H1 (cell line): ENCODE data around the gene CDC5L. TPM values are rescaled to one million over a fixed set of nuclear protein-coding genes. Genes with fewer than 3 reads are reported as not detected.

Experiments used
- CTCF ChIA-PET: fragments of 300-600 bp; sonication (Branson Sonifier 250); formaldehyde crosslinking; loops from one replicate; lab custom pipeline; 2021; ENCODE audit not compliant: partially characterized antibody; lab: Charles Lee
- POLR2A ChIA-PET: fragments of 300-600 bp; sonication (Branson Sonifier 250); formaldehyde crosslinking; loops from one replicate; lab custom pipeline; 2021; ENCODE audit warnings: inconsistent platforms; ENCODE audit not compliant: partially characterized antibody; lab: Charles Lee
- DNase-seq, 2 experiments: peaks; one replicate each; pipeline versions ENCODE4 v3.0.0 to v3.0.0-alpha.2; 2010 to 2022; ENCODE audit warnings: low spot score in 2 of 2, low read depth in 1 of 2, mixed read lengths in 1 of 2
- FAIRE-seq: peaks from 2 replicates; lab custom pipeline; 2011; peaks lifted over from hg19 to GRCh38; lab: Jason Lieb, UNC
- H2AFZ ChIP-seq: 2 replicates; pipeline ENCODE4 v1.8.1; 2012; ENCODE audit warnings: low read length, inconsistent platforms
- H2AK5ac ChIP-seq: 2 replicates; pipeline ENCODE4 v1.6.1; 2013; ENCODE audit warnings: low read depth, low read length
- H2BK120ac ChIP-seq: replicated peaks from 2 replicates; pipeline ENCODE3; 2013; ENCODE audit warnings: low read depth, low read length, inconsistent platforms
- H2BK12ac ChIP-seq: 2 replicates; pipeline ENCODE4 v1.6.1; 2013; ENCODE audit warnings: low read depth, low read length
- H2BK15ac ChIP-seq: 2 replicates; pipeline ENCODE4 v1.6.1; 2013; ENCODE audit warnings: low read length
- H2BK20ac ChIP-seq: 2 replicates; pipeline ENCODE4 v1.6.1; 2013; ENCODE audit warnings: low read length
- H2BK5ac ChIP-seq: 2 replicates; pipeline ENCODE4 v1.6.1; 2013; ENCODE audit warnings: low read depth, low read length
- H3K14ac ChIP-seq: 2 replicates; pipeline ENCODE4 v1.6.1; 2013; ENCODE audit warnings: inconsistent platforms; ENCODE audit not compliant: insufficient read length
- H3K18ac ChIP-seq: 2 replicates; pipeline ENCODE4 v1.6.1; 2013; ENCODE audit warnings: low read length; ENCODE audit errors: extremely low read depth
- H3K23ac ChIP-seq: 2 replicates; pipeline ENCODE4 v1.6.1; 2013; ENCODE audit warnings: inconsistent platforms; ENCODE audit not compliant: insufficient read length
- H3K23me2 ChIP-seq: 2 replicates; pipeline ENCODE4 v1.6.1; 2013; ENCODE audit warnings: low read depth, low read length
- H3K27ac ChIP-seq: 2 replicates; pipeline ENCODE4 v1.6.1; 2011; ENCODE audit warnings: low read depth, low read length, inconsistent platforms
- H3K27me3 ChIP-seq, 4 experiments: replicated peaks in 1 of 4; 1 replicate in 1 of 4; 2 replicates in 3 of 4; pipeline versions ENCODE4 v1.6.1 to v1.8.1; 2011 to 2013; ENCODE audit warnings: low read length in 3 of 4, mild to moderate bottlenecking in 3 of 4, inconsistent platforms in 2 of 4, mixed read lengths in 2 of 4, moderate library complexity in 1 of 4; ENCODE audit not compliant: control insufficient read depth in 3 of 4, insufficient read depth in 3 of 4; ENCODE audit errors: extremely low read depth in 1 of 4
- H3K36me3 ChIP-seq, 4 experiments: 2 replicates each; pipeline versions ENCODE4 v1.6.1 to v1.8.1; 2011 to 2013; ENCODE audit warnings: mild to moderate bottlenecking in 4 of 4, low read length in 3 of 4, moderate library complexity in 2 of 4, control low read depth in 1 of 4, inconsistent platforms in 1 of 4; ENCODE audit not compliant: insufficient read depth in 4 of 4, control insufficient read depth in 2 of 4
- H3K4ac ChIP-seq: replicated peaks from 2 replicates; pipeline ENCODE3; 2013; ENCODE audit warnings: low read length, low read depth, mixed read lengths, inconsistent platforms; ENCODE audit not compliant: insufficient read length
- H3K4me1 ChIP-seq, 4 experiments: replicated peaks in 1 of 4; 1 replicate in 1 of 4; 2 replicates in 3 of 4; pipeline versions ENCODE4 v1.6.1 to v1.8.1; 2011 to 2013; ENCODE audit warnings: low read length in 3 of 4, inconsistent platforms in 2 of 4, mixed read lengths in 1 of 4; ENCODE audit not compliant: insufficient read depth in 4 of 4, control insufficient read depth in 3 of 4
- H3K4me2 ChIP-seq, 2 experiments: 2 replicates each; pipeline versions ENCODE4 v1.6.1 to v1.8.1; 2011 to 2013; ENCODE audit warnings: low read depth in 2 of 2, low read length in 2 of 2, control low read depth in 1 of 2, inconsistent platforms in 1 of 2, mild to moderate bottlenecking in 1 of 2; ENCODE audit not compliant: insufficient read depth in 1 of 2
- H3K4me3 ChIP-seq, 4 experiments: fragments of 200-600, 300-600 bp in 1 of 4; sonication (generic), shearing (Covaris generic), sonication (Bioruptor Twin) in 1 of 4; 2 replicates each; pipeline versions ENCODE4 v1.5.1 to v1.8.1; 2011 to 2016; ENCODE audit warnings: low read length in 4 of 4, low read depth in 3 of 4, control low read depth in 2 of 4, inconsistent platforms in 2 of 4, mild to moderate bottlenecking in 2 of 4, mixed read lengths in 1 of 4, moderate library complexity in 1 of 4; ENCODE audit not compliant: insufficient read depth in 2 of 4; ENCODE audit errors: extremely low read depth in 1 of 4
- H3K56ac ChIP-seq: replicated peaks from 2 replicates; pipeline ENCODE3; 2013; ENCODE audit warnings: low read depth, mild to moderate bottlenecking, mixed read lengths, low read length, inconsistent platforms; ENCODE audit not compliant: insufficient read length
- H3K79me1 ChIP-seq: 2 replicates; pipeline ENCODE4 v1.6.1; 2013; ENCODE audit warnings: low read depth, low read length, control low read depth
- H3K79me2 ChIP-seq, 2 experiments: 2 replicates each; pipeline versions ENCODE4 v1.6.1 to v1.8.1; 2012 to 2013; ENCODE audit warnings: low read length in 2 of 2, mild to moderate bottlenecking in 2 of 2, inconsistent platforms in 1 of 2; ENCODE audit not compliant: insufficient read depth in 2 of 2, control insufficient read depth in 1 of 2
- H3K9ac ChIP-seq, 4 experiments: replicated peaks in 1 of 4; 1 replicate in 1 of 4; 2 replicates in 3 of 4; pipeline versions ENCODE4 v1.6.1 to v1.8.1; 2011 to 2013; ENCODE audit warnings: low read depth in 3 of 4, low read length in 3 of 4, control low read depth in 2 of 4, mild to moderate bottlenecking in 2 of 4, moderate library complexity in 2 of 4, inconsistent platforms in 1 of 4; ENCODE audit errors: extremely low read depth in 1 of 4
- H3K9me3 ChIP-seq, 2 experiments: 2 replicates each; pipeline versions ENCODE4 v1.6.1 to v1.8.1; 2012 to 2013; ENCODE audit warnings: mild to moderate bottlenecking in 2 of 2, moderate library complexity in 2 of 2, control low read depth in 1 of 2, inconsistent platforms in 1 of 2, low read depth in 1 of 2, low read length in 1 of 2, mixed read lengths in 1 of 2; ENCODE audit not compliant: insufficient read depth in 2 of 2
- H4K20me1 ChIP-seq, 2 experiments: replicated peaks in 1 of 2; 2 replicates each; pipeline versions ENCODE3 to v1.8.1; 2011 to 2013; ENCODE audit warnings: inconsistent platforms in 2 of 2, low read length in 2 of 2, mild to moderate bottlenecking in 1 of 2; ENCODE audit not compliant: insufficient read depth in 2 of 2, control insufficient read depth in 1 of 2
- H4K5ac ChIP-seq: 2 replicates; pipeline ENCODE4 v1.6.1; 2013; ENCODE audit warnings: low read length, low read depth, mixed read lengths, inconsistent platforms; ENCODE audit not compliant: insufficient read length
- H4K8ac ChIP-seq: 2 replicates; pipeline ENCODE4 v1.8.0; 2013; ENCODE audit warnings: mild to moderate bottlenecking, moderate library complexity, low read length, inconsistent platforms; ENCODE audit not compliant: insufficient read depth; ENCODE audit errors: extremely low read depth
- H4K91ac ChIP-seq: replicated peaks from 2 replicates; pipeline ENCODE3; 2013; ENCODE audit warnings: low read length, mixed read lengths, inconsistent platforms; ENCODE audit not compliant: insufficient read length
- ATF2 ChIP-seq: IDR thresholded peaks from 2 replicates; pipeline ENCODE4 v1.6.1; 2012; ENCODE audit warnings: low read length, inconsistent platforms
- POLR2A ChIP-seq, 2 experiments: IDR thresholded peaks; 1 replicate in 1 of 2; 2 replicates in 1 of 2; pipeline ENCODE4 v1.6.1; 2011; ENCODE audit warnings: low read depth in 2 of 2, low read length in 2 of 2, mild to moderate bottlenecking in 2 of 2; ENCODE audit errors: control extremely low read depth in 1 of 2
- POU5F1 ChIP-seq: IDR thresholded peaks from 2 replicates; pipeline ENCODE4 v1.6.1; 2011; ENCODE audit warnings: low read depth, mild to moderate bottlenecking, low read length, moderate library complexity
- RNF2 ChIP-seq: fragments of 200-900, 300-1000 bp; sonication (generic); IDR thresholded peaks from 2 replicates; pipeline ENCODE4 v1.7.1; 2016; ENCODE audit warnings: borderline replicate concordance, low read depth, mild to moderate bottlenecking, antibody characterized with exemption, low read length; ENCODE audit not compliant: poor library complexity, severe bottlenecking; ENCODE audit errors: missing control alignments
- WGBS, 2 experiments: shearing (Covaris generic) in 1 of 2; methylation state at CpG; one replicate each; pipeline versions ENCODE4 v1.1.6 to v1.1.7; 2013 to 2015; ENCODE audit warnings: low lambda C conversion rate in 2 of 2, mixed read lengths in 2 of 2, inconsistent platforms in 1 of 2, low coverage in 1 of 2, missing lambda C conversion rate in 1 of 2; ENCODE audit not compliant: insufficient replicate concordance in 2 of 2, insufficient coverage in 1 of 2, insufficient read length in 1 of 2; ENCODE audit errors: extremely low coverage in 1 of 2, missing lambda C conversion rate in 1 of 2; 5-methylcytosine and 5-hydroxymethylcytosine counted together
- polyA plus RNA-seq, 7 experiments: library from polyadenylated mRNA; depleted of rRNA in 3 of 7; stranded (reverse) in 5 of 7; unstranded in 2 of 7; fragments of >200 nt in 5 of 7; fragments of 200-250 nt in 2 of 7; gene quantifications; 1 replicate in 5 of 7; 2 replicates in 1 of 7; 4 replicates in 1 of 7; pipeline versions ENCODE4 v1.2.1 to v1.2.3, GENCODE V29; 2011 to 2013; ENCODE audit warnings: missing spikeins in 2 of 7, mixed read lengths in 2 of 7
- total RNA-seq: library from RNA; stranded (reverse); fragmentation: NEBNext Ultra II Directional; extraction: Animal tissue kit (Norgen Biotek cat#: 25700); gene quantifications from 2 replicates; pipeline ENCODE4 v1.2.1, GENCODE V29; 2021

The CDC5L gene
- total and polyA plus RNA-seq, 2 of the 8 experiments (the other 6 are each of a cell fraction or from before 2014, with no cell fraction given): 8.4 to 32.8 TPM

GRCh38 chr6:44476849-44477248 lies 89.3 kb downstream of the CDC5L start:
- Histone ChIP-seq H3K79me2 (no peaks in the 10 kb centered on the region), H3K4me3 (no peak overlapping the region), H2AFZ (no peak overlapping the region), H2BK15ac (no peak overlapping the region), H3K23ac (no peak overlapping the region), H3K4me1 (peaks cover 3 to 13% (median 11%) of the 10 kb centered on the region in 4 experiments), H3K4ac (no peak overlapping the region), H2AK5ac (no peak overlapping the region), H3K27ac (no peak overlapping the region), H4K5ac (no peak overlapping the region), H3K36me3 (no peaks in the 10 kb centered on the region), H3K27me3 (no peaks in the 10 kb centered on the region), H2BK12ac (0 out of 2 replicates have a peak overlapping the region, but pooled peaks have one; percentile 42), H3K79me1 (no peaks in the 10 kb centered on the region), H3K9me3 (no peaks in the 10 kb centered on the region), H3K18ac (no peak overlapping the region), H2BK5ac (no peak overlapping the region; the same call in 1 of the 2 replicates), H4K91ac (no peak overlapping the region), H3K4me2 (no peak overlapping the region), H3K23me2 (no peaks in the 10 kb centered on the region), H4K8ac (no peak overlapping the region; the same call in 1 of the 2 replicates), H4K20me1 (no peaks in the 10 kb centered on the region), H2BK120ac (no peak overlapping the region), H3K14ac (no peak overlapping the region), H3K56ac (no peak overlapping the region), H2BK20ac (no peak overlapping the region), H3K9ac (no peak overlapping the region)
- DNase-seq (no peak), FAIRE-seq (no peak)
- ChIA-PET POLR2A (interaction anchor here (1.1 kb wide), 1 partner anchor 901 kb away, joined by 3 read pairs; the partner anchor contains the start of gene SUPT3H), CTCF (interaction anchor here (0.5 to 12.1 kb wide), 17 partner anchors 9 to 1366 kb away, joined by 3 to 135 read pairs (median 7); no protein-coding TSS in a partner anchor)
- TF ChIP-seq RNF2 (no peak), POLR2A (IDR thresholded peaks at IDR 0.05; ENCODE audit: control extremely low read depth in 1 of 2, low read depth in 2 of 2, low read length in 2 of 2) (no peak), ATF2 (no peak), POU5F1 (no peak)
- 92% methylated on average over 10 of the region's 10 CpGs; no CpG with 5 or more reads in 1 of the 2 experiments for WGBS, 2 experiments
